SK-N-SH (cell line): Measurements from ENCODE around the gene SLBP. TPM values are rescaled to one million over a fixed set of nuclear protein-coding genes. Genes with fewer than 3 reads are reported as not detected.

Experiments
- CTCF ChIA-PET: fragments of 300-600, 350-600 bp; formaldehyde crosslinking; extraction: SDS; loops from one replicate; lab custom pipeline; 2021; lab: Yijun Ruan, JAX
- POLR2A ChIA-PET: fragments of 350-600 bp; sonication (Branson Sonifier 250); formaldehyde crosslinking; extraction: SDS; loops from one replicate; lab custom pipeline; 2020; ENCODE audit warnings: antibody characterized with exemption, inconsistent platforms; lab: Yijun Ruan, JAX
- DNase-seq: peaks from one replicate; pipeline ENCODE4 v3.0.0; 2012
- H2AFZ ChIP-seq: fragments of 200-600 bp; sonication (generic); 2 replicates; pipeline ENCODE4 v1.8.1; 2016; ENCODE audit warnings: antibody characterized with exemption, mild to moderate bottlenecking, low read depth
- H3F3A ChIP-seq: fragments of 200-600 bp; sonication (generic); replicated peaks from 2 replicates; pipeline ENCODE3; 2016; ENCODE audit warnings: antibody characterized with exemption, mild to moderate bottlenecking; ENCODE audit not compliant: insufficient read depth
- H3K27ac ChIP-seq, 2 experiments: fragments of 200-500 bp in 1 of 2; fragments of 200-600 bp in 1 of 2; sonication (Bioruptor generic) in 1 of 2; sonication (generic), shearing (Covaris generic) in 1 of 2; 2 replicates each; pipeline versions ENCODE4 v1.5.1 to v1.6.1; 2014 to 2016; ENCODE audit warnings: low read depth in 2 of 2, inconsistent platforms in 1 of 2, low read length in 1 of 2, mild to moderate bottlenecking in 1 of 2, mixed read lengths in 1 of 2
- H3K27me3 ChIP-seq: fragments of 200-600 bp; sonication (generic), shearing (Covaris generic); 2 replicates; pipeline ENCODE4 v1.6.1; 2016; ENCODE audit warnings: mixed run types; ENCODE audit not compliant: insufficient read depth
- H3K36me3 ChIP-seq, 2 experiments: fragments of 200-500 bp in 1 of 2; fragments of 200-600 bp in 1 of 2; sonication (Bioruptor generic) in 1 of 2; sonication (generic) in 1 of 2; replicated peaks in 1 of 2; 2 replicates each; pipeline versions ENCODE3 to v1.5.1; 2014 to 2016; ENCODE audit warnings: low read length in 1 of 2, mild to moderate bottlenecking in 1 of 2; ENCODE audit not compliant: insufficient read depth in 2 of 2, control insufficient read depth in 1 of 2
- H3K4me1 ChIP-seq, 2 experiments: fragments of 200-500 bp in 1 of 2; fragments of 200-600 bp in 1 of 2; sonication (Bioruptor generic) in 1 of 2; sonication (generic), shearing (Covaris generic) in 1 of 2; 2 replicates each; pipeline versions ENCODE4 v1.5.1 to v1.6.1; 2014 to 2016; ENCODE audit warnings: low read depth in 1 of 2, low read length in 1 of 2, mixed run types in 1 of 2; ENCODE audit not compliant: insufficient read depth in 2 of 2, control insufficient read depth in 1 of 2
- H3K4me2 ChIP-seq: fragments of 200-600 bp; sonication (generic), shearing (Covaris generic); 2 replicates; pipeline ENCODE4 v1.6.1; 2017; ENCODE audit warnings: mixed run types
- H3K4me3 ChIP-seq, 2 experiments: fragments of 200-500 bp in 1 of 2; fragments of 200-600 bp in 1 of 2; sonication (Bioruptor generic) in 1 of 2; sonication (generic), shearing (Covaris generic) in 1 of 2; 2 replicates each; pipeline versions ENCODE4 v1.5.1 to v1.8.1; 2014 to 2016; ENCODE audit warnings: low read depth in 2 of 2, inconsistent platforms in 1 of 2, low read length in 1 of 2, mild to moderate bottlenecking in 1 of 2, mixed read lengths in 1 of 2, moderate library complexity in 1 of 2
- H3K79me2 ChIP-seq: fragments of 200-600 bp; sonication (generic); 2 replicates; pipeline ENCODE4 v1.8.1; 2017; ENCODE audit warnings: mild to moderate bottlenecking; ENCODE audit not compliant: insufficient read depth
- H3K9ac ChIP-seq: fragments of 200-600 bp; sonication (generic); 2 replicates; pipeline ENCODE4 v1.6.1; 2017; ENCODE audit warnings: mixed run types
- H3K9me2 ChIP-seq: fragments of 200-600 bp; sonication (generic); 2 replicates; pipeline ENCODE4 v1.6.1; 2017; ENCODE audit warnings: mixed run types
- H3K9me3 ChIP-seq: fragments of 200-600 bp; sonication (generic); 2 replicates; pipeline ENCODE4 v1.6.1; 2017; ENCODE audit warnings: mixed run types, mild to moderate bottlenecking, moderate library complexity
- H4K20me1 ChIP-seq: fragments of 200-600 bp; sonication (generic); 2 replicates; pipeline ENCODE4 v1.6.1; 2017; ENCODE audit warnings: mild to moderate bottlenecking, mixed run types; ENCODE audit not compliant: insufficient read depth
- FOXJ3 ChIP-seq: sonication (generic); formaldehyde crosslinking; IDR thresholded peaks from 2 replicates; pipeline ENCODE4 v1.5.1; 2020; ENCODE audit warnings: mild to moderate bottlenecking, missing genetic modification reagents
- GABPA ChIP-seq: IDR thresholded peaks from 2 replicates; pipeline ENCODE4 v1.4.0; 2012; ENCODE audit warnings: low read depth, mild to moderate bottlenecking
- JUND ChIP-seq: IDR thresholded peaks from 2 replicates; pipeline ENCODE4 v1.4.0; 2012
- MXI1 ChIP-seq: IDR thresholded peaks from 2 replicates; pipeline ENCODE4 v1.6.1; 2012; ENCODE audit warnings: mild to moderate bottlenecking, low read depth, low read length, improper control_type of control experiment
- NFIC ChIP-seq: IDR thresholded peaks from 2 replicates; pipeline ENCODE4 v1.4.0; 2012; ENCODE audit warnings: borderline replicate concordance
- POLR2AphosphoS5 ChIP-seq: IDR thresholded peaks from 2 replicates; pipeline ENCODE4 v1.6.1; 2012; ENCODE audit warnings: low read depth, low read length
- RCOR1 ChIP-seq: fragments of 150-350 bp; IDR thresholded peaks from 2 replicates; pipeline ENCODE4 v1.6.1; 2017; ENCODE audit warnings: antibody characterized with exemption, low read length
- REST ChIP-seq: IDR thresholded peaks from 2 replicates; pipeline ENCODE4 v1.6.1; 2012; ENCODE audit warnings: mild to moderate bottlenecking, low read depth, low read length, moderate library complexity
- RXRA ChIP-seq: IDR thresholded peaks from 2 replicates; pipeline ENCODE4 v1.4.0; 2012; ENCODE audit warnings: low read depth, mild to moderate bottlenecking, borderline replicate concordance
- TCF12 ChIP-seq: IDR thresholded peaks from 2 replicates; pipeline ENCODE4 v1.4.0; 2012
- WGBS: methylation state at CpG from one replicate; pipeline ENCODE4 v1.1.6; 2017; ENCODE audit warnings: low lambda C conversion rate; 5-methylcytosine and 5-hydroxymethylcytosine counted together
- polyA plus RNA-seq, 3 experiments: library from polyadenylated mRNA; depleted of rRNA; stranded (reverse); fragments of >200 nt; gene quantifications; 2 replicates each; pipeline ENCODE4 v1.2.3, GENCODE V29; 2012
- TF ChIP-seq, protein P1 (sequence below): IDR thresholded peaks from 2 replicates; pipeline ENCODE4; 2012
- TF ChIP-seq, protein P2 (sequence below): fragments of 150-350 bp; IDR thresholded peaks from 2 replicates; pipeline ENCODE4 v1.6.1; 2016; ENCODE audit warnings: mild to moderate bottlenecking, low read depth, low read length
- TF ChIP-seq, protein P3 (sequence below): fragments of 200-600 bp; sonication (generic); IDR thresholded peaks from 2 replicates; pipeline ENCODE4 v1.6.1; 2017; ENCODE audit warnings: antibody characterized with exemption, mild to moderate bottlenecking, moderate library complexity
- TF ChIP-seq, protein P4 (sequence below): IDR thresholded peaks from 2 replicates; pipeline ENCODE4 v1.4.0; 2012; ENCODE audit warnings: low read depth

The SLBP gene
- polyA plus RNA-seq, 1 of the 3 experiments (the other 2 are of a cell fraction), result 51.5 TPM

DNA sequence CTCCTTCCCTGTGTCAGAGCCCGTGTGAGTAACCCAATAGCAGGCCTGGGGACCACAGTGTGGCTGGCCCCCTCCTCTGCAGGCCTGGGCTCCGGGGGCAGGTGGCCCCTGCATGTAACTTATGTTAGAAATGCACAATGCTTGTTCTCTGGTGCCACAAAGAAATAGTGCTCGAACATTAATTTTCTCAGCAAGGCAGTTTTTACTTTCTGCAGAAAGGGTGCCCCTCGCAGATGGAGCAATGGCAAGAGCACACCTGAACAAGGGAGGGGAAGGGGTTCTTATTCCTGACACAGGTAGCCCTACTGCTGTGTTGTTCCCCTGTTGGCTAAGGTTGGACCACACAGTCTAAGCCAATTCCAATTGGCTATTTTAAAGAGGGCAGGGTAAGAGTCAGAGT, 26.3 kb upstream of the SLBP start:
- Histone ChIP-seq H3K4me2 (no peak overlapping the region), H3K9ac (no peak overlapping the region), H3K4me1 (no peaks in the 10 kb centered on the region), H3K27me3 (no peaks in the 10 kb centered on the region), H4K20me1 (no peaks in the 10 kb centered on the region), H3K9me2 (no peaks in the 10 kb centered on the region), H3K9me3 (no peaks in the 10 kb centered on the region), H3F3A (no peaks in the 10 kb centered on the region), H2AFZ (no peak overlapping the region), H3K36me3 (peaks cover 52 to 59% of the 10 kb centered on the region in 2 experiments), H3K79me2 (peaks cover 16% of the 10 kb centered on the region), H3K27ac (no peak overlapping the region), H3K4me3 (no peak overlapping the region; a peak in 1 of 4 replicates)
- ChIA-PET CTCF (interaction anchor here (1.5 to 3.0 kb wide), 3 partner anchors 8 to 72 kb away, joined by 4 to 11 read pairs (median 4); no protein-coding TSS in a partner anchor), POLR2A (interaction anchor here (0.7 kb wide), 1 partner anchor 21 kb away, joined by 3 read pairs; no protein-coding TSS in a partner anchor)
- DNase-seq, result no peak
- 100% methylated on average over 2 of the region's 4 CpGs for WGBS
- TF ChIP-seq MXI1 (no peak), POLR2AphosphoS5 (no peak), JUND (no peak), RXRA (no peak), GABPA (no peak), REST (no peak), NFIC (no peak), TCF12 (no peak), FOXJ3 (no peak), RCOR1 (no peak)
- TF ChIP-seq, protein P1, sequence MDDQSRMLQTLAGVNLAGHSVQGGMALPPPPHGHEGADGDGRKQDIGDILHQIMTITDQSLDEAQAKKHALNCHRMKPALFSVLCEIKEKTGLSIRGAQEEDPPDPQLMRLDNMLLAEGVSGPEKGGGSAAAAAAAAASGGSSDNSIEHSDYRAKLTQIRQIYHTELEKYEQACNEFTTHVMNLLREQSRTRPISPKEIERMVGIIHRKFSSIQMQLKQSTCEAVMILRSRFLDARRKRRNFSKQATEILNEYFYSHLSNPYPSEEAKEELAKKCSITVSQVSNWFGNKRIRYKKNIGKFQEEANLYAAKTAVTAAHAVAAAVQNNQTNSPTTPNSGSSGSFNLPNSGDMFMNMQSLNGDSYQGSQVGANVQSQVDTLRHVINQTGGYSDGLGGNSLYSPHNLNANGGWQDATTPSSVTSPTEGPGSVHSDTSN, result no peak
- TF ChIP-seq, protein P2, sequence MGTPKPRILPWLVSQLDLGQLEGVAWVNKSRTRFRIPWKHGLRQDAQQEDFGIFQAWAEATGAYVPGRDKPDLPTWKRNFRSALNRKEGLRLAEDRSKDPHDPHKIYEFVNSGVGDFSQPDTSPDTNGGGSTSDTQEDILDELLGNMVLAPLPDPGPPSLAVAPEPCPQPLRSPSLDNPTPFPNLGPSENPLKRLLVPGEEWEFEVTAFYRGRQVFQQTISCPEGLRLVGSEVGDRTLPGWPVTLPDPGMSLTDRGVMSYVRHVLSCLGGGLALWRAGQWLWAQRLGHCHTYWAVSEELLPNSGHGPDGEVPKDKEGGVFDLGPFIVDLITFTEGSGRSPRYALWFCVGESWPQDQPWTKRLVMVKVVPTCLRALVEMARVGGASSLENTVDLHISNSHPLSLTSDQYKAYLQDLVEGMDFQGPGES, result no peak
- TF ChIP-seq, protein P3, sequence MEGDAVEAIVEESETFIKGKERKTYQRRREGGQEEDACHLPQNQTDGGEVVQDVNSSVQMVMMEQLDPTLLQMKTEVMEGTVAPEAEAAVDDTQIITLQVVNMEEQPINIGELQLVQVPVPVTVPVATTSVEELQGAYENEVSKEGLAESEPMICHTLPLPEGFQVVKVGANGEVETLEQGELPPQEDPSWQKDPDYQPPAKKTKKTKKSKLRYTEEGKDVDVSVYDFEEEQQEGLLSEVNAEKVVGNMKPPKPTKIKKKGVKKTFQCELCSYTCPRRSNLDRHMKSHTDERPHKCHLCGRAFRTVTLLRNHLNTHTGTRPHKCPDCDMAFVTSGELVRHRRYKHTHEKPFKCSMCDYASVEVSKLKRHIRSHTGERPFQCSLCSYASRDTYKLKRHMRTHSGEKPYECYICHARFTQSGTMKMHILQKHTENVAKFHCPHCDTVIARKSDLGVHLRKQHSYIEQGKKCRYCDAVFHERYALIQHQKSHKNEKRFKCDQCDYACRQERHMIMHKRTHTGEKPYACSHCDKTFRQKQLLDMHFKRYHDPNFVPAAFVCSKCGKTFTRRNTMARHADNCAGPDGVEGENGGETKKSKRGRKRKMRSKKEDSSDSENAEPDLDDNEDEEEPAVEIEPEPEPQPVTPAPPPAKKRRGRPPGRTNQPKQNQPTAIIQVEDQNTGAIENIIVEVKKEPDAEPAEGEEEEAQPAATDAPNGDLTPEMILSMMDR, result no peak
- TF ChIP-seq, protein P4, sequence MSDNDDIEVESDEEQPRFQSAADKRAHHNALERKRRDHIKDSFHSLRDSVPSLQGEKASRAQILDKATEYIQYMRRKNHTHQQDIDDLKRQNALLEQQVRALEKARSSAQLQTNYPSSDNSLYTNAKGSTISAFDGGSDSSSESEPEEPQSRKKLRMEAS, result no peak
